Adipocyte (in vitro differentiated cells): ENCODE measurements around the gene NFYC.
A peak's percentile ranks its signal among the peaks of the same experiment; 100 is the strongest.

Experiments used
- DNase-seq: peaks from one replicate; pipeline ENCODE4 v3.0.0-alpha.2; 2015; ENCODE audit warnings: low read depth
- H3K27me3 ChIP-seq: replicated peaks from 2 replicates; pipeline ENCODE4 v1.7.0; 2013; ENCODE audit warnings: mild to moderate bottlenecking, low read length, moderate library complexity; ENCODE audit not compliant: control insufficient read depth, insufficient read depth
- H3K36me3 ChIP-seq: 2 replicates; pipeline ENCODE4 v1.7.0; 2013; ENCODE audit warnings: low read length, mild to moderate bottlenecking, moderate library complexity; ENCODE audit not compliant: control insufficient read depth, insufficient read depth, severe bottlenecking
- H3K4me1 ChIP-seq: 2 replicates; pipeline ENCODE4 v1.7.0; 2013; ENCODE audit warnings: mild to moderate bottlenecking, low read length, moderate library complexity; ENCODE audit not compliant: control insufficient read depth, insufficient read depth
- H3K4me3 ChIP-seq: 2 replicates; pipeline ENCODE4 v1.7.0; 2013; ENCODE audit warnings: mild to moderate bottlenecking, low read length, moderate library complexity
- H3K9ac ChIP-seq: 2 replicates; pipeline ENCODE4 v1.7.0; 2013; ENCODE audit warnings: mild to moderate bottlenecking, low read length, moderate library complexity
- H3K9me3 ChIP-seq: 2 replicates; pipeline ENCODE4 v1.7.0; 2013; ENCODE audit warnings: mild to moderate bottlenecking, low read length, moderate library complexity; ENCODE audit not compliant: control insufficient read depth

NFYC gene

GRCh38 chr1:40653851-40654537 is 37.5 kb upstream of the NFYC start:
- DNase-seq, result no peak
- no peaks in the 10 kb centered on the region for H3K4me1 ChIP-seq
- no peaks in the 10 kb centered on the region for H3K9me3 ChIP-seq
- H3K36me3 ChIP-seq, result no peaks in the 10 kb centered on the region
- peaks cover 65% of the 10 kb centered on the region for H3K27me3 ChIP-seq
- no peak overlapping the region for H3K9ac ChIP-seq
- no peak overlapping the region for H3K4me3 ChIP-seq

DNA sequence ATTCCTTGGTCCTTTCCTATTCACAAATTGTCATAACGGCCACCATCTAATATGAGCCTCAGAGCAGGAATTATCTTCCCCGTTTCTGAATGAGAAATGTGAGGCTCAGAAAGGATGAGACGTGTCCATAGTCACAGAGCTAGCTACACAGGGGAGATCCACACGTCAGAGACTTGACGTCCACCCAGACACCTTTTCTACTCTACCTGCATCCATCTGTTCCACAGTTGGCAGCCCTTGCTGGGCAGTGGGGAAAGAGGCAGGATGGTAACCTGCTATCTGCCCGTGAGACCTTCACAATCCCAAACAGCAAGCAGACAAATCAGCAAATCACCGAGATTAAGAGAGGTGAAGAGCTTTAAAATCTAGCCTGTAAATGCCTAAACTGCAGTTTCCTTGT is 34.5 kb upstream of the NFYC start:
- H3K27me3 ChIP-seq, result peaks cover 69% of the 10 kb centered on the region
- no peak overlapping the region for H3K4me3 ChIP-seq
- H3K4me1 ChIP-seq, result no peaks in the 10 kb centered on the region
- no peaks in the 10 kb centered on the region for H3K9me3 ChIP-seq
- H3K9ac ChIP-seq, result no peak overlapping the region
- H3K36me3 ChIP-seq, result no peaks in the 10 kb centered on the region
- no peak for DNase-seq

- H3K9me3 ChIP-seq, result no peaks in the 10 kb centered on the region
- peaks cover 55% of the 10 kb centered on the region for H3K27me3 ChIP-seq
- H3K9ac ChIP-seq, result no peak overlapping the region
- DNase-seq, result no peak
- no peaks in the 10 kb centered on the region for H3K36me3 ChIP-seq
- H3K4me3 ChIP-seq, result no peak overlapping the region
- H3K4me1 ChIP-seq, result peaks cover 10% of the 10 kb centered on the region
Observed at GRCh38 chr1:40658751-40659648, 32.5 kb upstream of the NFYC start.

- no peak for DNase-seq
- H3K9me3 ChIP-seq, result no peaks in the 10 kb centered on the region
- peaks cover 56% of the 10 kb centered on the region for H3K27me3 ChIP-seq
- H3K4me1 ChIP-seq, result peaks cover 10% of the 10 kb centered on the region
- H3K36me3 ChIP-seq, result no peaks in the 10 kb centered on the region
- H3K9ac ChIP-seq, result no peak overlapping the region
- no peak overlapping the region for H3K4me3 ChIP-seq
Observed at GRCh38 chr1:40659649-40659947, 31.9 kb upstream of the NFYC start.

DNA sequence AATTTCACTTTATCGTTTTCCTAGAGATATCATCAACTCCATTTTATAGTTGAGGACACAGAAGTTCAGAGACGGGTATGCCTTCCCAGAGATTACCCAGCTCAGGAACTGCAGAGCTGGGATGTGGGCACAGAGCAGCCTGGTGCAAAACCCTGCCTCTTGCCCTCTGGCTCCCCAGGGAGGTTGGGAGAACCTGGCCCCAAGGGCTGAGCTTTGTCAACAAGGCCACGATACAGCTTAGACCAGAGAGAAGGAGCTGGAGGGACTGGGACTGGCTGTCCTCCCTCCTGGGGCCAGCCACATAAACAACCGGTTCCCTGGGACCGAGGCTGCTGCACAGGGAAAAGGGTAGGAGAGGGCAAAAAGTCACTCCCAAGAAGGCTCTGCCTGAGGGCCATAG is 29.8 kb upstream of the NFYC start:
- Histone ChIP-seq H3K9ac (no peak overlapping the region), H3K27me3 (peaks cover 57% of the 10 kb centered on the region), H3K36me3 (no peaks in the 10 kb centered on the region), H3K4me1 (peaks cover 10% of the 10 kb centered on the region), H3K9me3 (no peaks in the 10 kb centered on the region), H3K4me3 (no peak overlapping the region)
- no peak for DNase-seq

DNA sequence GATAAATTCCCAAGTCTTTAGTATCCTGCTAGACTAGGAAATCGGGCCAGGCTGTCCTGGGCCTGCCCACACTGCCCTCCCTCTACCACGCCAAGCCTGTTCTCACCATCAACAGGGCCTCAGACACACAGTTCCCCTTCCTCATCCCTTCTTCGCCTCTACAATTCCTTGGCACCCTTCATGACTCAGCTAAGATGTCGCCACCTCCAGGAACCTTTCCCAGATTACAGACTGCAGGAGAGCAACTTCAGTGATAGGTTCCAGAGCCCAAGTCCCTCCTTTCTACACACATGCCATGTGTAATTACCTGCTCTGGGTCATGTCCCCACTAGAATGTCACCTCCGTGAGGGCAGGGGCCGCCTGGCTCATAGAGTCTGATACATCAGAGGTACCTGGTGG is 29.4 kb upstream of the NFYC start:
- Histone ChIP-seq H3K9ac (no peak overlapping the region), H3K4me1 (peaks cover 10% of the 10 kb centered on the region), H3K27me3 (peaks cover 62% of the 10 kb centered on the region), H3K4me3 (no peak overlapping the region), H3K9me3 (no peaks in the 10 kb centered on the region), H3K36me3 (no peaks in the 10 kb centered on the region)
- peak; percentile 33 for DNase-seq

DNA sequence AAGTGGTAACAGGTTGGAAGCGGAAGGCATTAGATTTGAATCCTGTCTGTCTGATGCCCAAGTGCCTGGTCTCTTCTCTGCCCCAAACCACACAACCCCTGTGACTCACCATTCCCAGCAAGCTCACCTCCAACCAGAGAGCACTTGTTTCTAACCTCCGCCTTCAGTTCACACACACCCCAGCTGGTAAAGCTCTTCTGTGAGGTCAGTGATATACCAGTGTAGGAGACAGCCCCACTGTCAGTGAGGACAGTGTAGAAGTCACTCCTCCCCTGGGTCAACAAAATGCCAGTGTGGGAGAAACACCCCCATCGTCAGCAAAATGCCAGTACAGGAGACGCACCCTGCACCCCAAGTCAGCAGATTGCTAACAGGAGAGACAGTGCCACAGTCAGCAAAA is 28.6 kb upstream of the NFYC start:
- no peaks in the 10 kb centered on the region for H3K36me3 ChIP-seq
- no peak for DNase-seq
- peaks cover 10% of the 10 kb centered on the region for H3K4me1 ChIP-seq
- H3K4me3 ChIP-seq, result no peak overlapping the region
- peaks cover 67% of the 10 kb centered on the region for H3K27me3 ChIP-seq
- no peak overlapping the region for H3K9ac ChIP-seq
- H3K9me3 ChIP-seq, result no peaks in the 10 kb centered on the region

DNA sequence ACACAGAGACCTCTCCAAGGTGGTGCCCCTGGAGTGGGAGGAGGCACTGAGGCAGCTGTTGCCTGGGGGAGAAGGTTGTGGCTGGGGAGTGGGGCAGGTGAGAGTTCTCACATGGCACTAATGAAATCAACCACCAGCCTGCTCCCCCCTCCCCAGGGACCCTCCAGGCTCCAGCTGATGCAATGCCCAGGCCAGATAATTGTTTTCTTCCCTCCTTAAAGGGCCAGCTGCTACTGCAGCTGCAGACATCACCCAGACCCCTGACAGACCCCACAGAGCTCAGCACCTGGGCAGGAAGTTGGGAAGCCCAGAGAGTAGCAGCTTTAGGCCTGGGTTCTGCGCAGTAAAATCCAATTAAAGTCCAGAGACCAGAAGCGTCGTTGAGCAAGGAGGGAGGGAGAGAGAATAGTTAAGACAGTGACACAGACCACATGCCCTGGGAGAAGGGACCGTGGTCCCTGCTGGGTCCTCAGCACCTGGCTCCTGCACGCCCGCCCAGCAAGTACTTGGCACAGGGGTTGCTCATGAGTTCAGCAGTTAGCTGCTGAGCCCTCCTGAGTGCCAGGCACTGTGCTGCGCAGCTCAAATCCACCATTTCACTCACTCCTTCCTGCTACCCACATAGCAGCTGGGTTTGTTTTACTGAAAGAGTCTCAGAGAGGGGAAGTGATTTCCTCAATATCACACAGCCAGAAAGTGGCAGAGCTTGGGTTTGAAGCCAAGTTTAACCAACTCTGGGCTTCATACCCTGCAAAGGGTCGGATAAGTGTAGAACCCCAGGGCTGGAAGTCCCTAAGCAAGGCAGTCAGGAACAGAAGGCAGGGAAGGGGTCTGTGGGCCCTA is 28.0 kb upstream of the NFYC start:
- Histone ChIP-seq H3K36me3 (no peaks in the 10 kb centered on the region), H3K9me3 (no peaks in the 10 kb centered on the region), H3K4me1 (peaks cover 10% of the 10 kb centered on the region), H3K9ac (no peak overlapping the region), H3K27me3 (peaks cover 60% of the 10 kb centered on the region), H3K4me3 (no peak overlapping the region)
- DNase-seq, result peak; percentile 38

- Histone ChIP-seq H3K27me3 (peaks cover 54% of the 10 kb centered on the region), H3K4me3 (no peak overlapping the region), H3K36me3 (no peaks in the 10 kb centered on the region), H3K9me3 (no peaks in the 10 kb centered on the region), H3K4me1 (peaks cover 10% of the 10 kb centered on the region), H3K9ac (no peak overlapping the region)
- DNase-seq, result no peak
Observed at GRCh38 chr1:40664167-40664537, 27.4 kb upstream of the NFYC start.

DNA sequence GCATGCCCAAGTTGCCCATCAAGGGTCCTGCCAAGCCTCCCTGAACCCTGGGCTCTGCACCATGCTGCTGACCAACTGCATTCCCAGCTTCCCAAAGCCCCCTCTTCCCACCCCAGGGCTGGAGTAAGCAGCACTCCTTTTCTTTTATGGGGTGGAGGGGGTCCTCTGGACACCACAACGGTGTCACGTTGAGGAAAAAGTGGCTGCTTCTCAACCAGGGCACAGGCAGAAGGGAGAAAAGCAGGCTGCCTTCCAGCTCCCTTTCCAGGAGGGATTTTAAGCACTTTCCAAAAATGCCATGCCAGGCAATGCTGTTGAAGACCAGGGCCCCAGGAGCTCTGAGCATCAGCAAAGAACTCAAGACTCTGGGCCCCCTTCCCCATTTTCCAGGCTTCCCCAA is 26.7 kb upstream of the NFYC start:
- Histone ChIP-seq H3K9me3 (no peaks in the 10 kb centered on the region), H3K27me3 (peaks cover 54% of the 10 kb centered on the region), H3K4me1 (peaks cover 10% of the 10 kb centered on the region), H3K4me3 (no peak overlapping the region), H3K9ac (no peak overlapping the region), H3K36me3 (no peaks in the 10 kb centered on the region)
- no peak for DNase-seq
